DND-41 (cell line): ENCODE data around the gene PDHB.

Experiments
- EZH2 ChIP-seq: IDR thresholded peaks from 3 replicates; pipeline ENCODE4 v1.6.1; 2012; ENCODE audit warnings: borderline replicate concordance, low read depth, mild to moderate bottlenecking, moderate library complexity, low read length, inconsistent platforms; ENCODE audit not compliant: severe bottlenecking
- TF ChIP-seq, protein P1 (sequence below): IDR thresholded peaks from 2 replicates; pipeline ENCODE4 v1.5.1; 2012; ENCODE audit warnings: borderline replicate concordance, low read length, moderate library complexity, mild to moderate bottlenecking; ENCODE audit not compliant: poor library complexity, severe bottlenecking; ENCODE audit errors: extremely low read depth

DNA sequence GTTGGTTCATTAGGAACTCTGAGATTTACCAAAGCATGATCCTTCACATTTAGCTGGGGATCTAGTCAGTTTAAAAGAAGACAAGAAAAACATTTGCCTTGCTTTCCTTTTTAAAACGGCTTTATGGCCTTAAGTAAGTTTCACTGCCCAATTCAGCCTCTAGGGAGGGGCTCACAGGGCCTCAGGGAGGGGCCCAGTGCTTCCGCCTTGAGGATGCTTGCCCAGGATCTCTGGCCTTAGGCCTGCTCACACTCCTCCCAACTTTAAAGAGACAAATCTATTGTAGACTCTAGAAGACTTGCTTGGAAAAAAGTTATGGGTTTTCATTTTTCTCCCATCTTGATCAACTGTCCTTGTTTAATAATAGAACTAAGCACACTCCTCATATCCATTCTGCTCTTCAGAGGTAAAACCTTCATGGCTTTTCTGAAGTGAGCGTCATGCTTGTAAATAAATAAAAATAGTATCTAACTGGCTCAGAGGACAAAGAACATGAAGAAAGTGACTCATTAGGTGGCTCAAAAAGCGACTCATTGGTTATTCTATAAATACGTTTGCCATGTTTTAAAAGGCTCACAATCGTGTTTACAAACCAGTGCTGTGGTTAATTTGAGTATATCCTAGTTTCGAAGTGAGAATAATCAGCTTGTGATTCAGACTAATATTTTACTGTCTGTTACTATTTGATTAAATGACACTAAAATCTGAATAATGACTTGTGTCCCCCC, 13.7 kb downstream of the PDHB start:
- TF ChIP-seq, protein P1, sequence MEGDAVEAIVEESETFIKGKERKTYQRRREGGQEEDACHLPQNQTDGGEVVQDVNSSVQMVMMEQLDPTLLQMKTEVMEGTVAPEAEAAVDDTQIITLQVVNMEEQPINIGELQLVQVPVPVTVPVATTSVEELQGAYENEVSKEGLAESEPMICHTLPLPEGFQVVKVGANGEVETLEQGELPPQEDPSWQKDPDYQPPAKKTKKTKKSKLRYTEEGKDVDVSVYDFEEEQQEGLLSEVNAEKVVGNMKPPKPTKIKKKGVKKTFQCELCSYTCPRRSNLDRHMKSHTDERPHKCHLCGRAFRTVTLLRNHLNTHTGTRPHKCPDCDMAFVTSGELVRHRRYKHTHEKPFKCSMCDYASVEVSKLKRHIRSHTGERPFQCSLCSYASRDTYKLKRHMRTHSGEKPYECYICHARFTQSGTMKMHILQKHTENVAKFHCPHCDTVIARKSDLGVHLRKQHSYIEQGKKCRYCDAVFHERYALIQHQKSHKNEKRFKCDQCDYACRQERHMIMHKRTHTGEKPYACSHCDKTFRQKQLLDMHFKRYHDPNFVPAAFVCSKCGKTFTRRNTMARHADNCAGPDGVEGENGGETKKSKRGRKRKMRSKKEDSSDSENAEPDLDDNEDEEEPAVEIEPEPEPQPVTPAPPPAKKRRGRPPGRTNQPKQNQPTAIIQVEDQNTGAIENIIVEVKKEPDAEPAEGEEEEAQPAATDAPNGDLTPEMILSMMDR, result no peak
- TF ChIP-seq EZH2, result no peak
